ENCODE data around the gene SLC6A16. TPM values are rescaled to one million over a fixed set of nuclear protein-coding genes. Genes with fewer than 3 reads are reported as not detected.
"Not testable (repeated sequence)": the region's sequence is repeated elsewhere in the genome, so short reads cannot be mapped to it uniquely, and the experiment has no call there.

The SLC6A16 gene
- total RNA-seq, 1 donor from 2014 or later, result 19.3 TPM

DNA sequence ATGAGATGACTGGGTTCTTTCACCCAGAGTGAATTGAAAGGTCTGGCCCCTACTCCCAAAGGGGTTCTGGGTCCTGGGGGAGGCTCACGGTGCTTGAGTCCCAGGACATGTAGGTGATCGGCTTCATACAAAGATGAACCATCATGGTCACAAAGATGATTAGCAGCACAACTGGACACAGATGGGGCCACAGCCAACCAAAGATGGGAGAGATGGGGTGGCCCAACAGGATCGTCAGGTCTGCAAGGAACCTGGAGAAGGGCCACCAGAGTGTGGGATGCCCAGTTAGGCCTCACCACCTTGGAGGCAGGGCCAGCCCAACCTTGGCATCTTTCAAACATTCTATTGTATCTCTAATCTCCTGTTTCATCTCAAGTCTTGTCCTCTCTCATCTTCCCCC lies 34.5 kb downstream of the SLC6A16 start:
- DNase-seq, result no peak
- Mint-ChIP-seq H3K36me3 (ENCODE audit: low read depth) (peaks cover 5% of the 10 kb centered on the region), H3K4me3 (no peak overlapping the region), H3K4me1 (no peaks in the 10 kb centered on the region), H3K27ac (no peak overlapping the region), H3K27me3 (no peaks in the 10 kb centered on the region), H3K9me3 (peaks cover 2% of the 10 kb centered on the region)
- TF ChIP-seq, protein P1, sequence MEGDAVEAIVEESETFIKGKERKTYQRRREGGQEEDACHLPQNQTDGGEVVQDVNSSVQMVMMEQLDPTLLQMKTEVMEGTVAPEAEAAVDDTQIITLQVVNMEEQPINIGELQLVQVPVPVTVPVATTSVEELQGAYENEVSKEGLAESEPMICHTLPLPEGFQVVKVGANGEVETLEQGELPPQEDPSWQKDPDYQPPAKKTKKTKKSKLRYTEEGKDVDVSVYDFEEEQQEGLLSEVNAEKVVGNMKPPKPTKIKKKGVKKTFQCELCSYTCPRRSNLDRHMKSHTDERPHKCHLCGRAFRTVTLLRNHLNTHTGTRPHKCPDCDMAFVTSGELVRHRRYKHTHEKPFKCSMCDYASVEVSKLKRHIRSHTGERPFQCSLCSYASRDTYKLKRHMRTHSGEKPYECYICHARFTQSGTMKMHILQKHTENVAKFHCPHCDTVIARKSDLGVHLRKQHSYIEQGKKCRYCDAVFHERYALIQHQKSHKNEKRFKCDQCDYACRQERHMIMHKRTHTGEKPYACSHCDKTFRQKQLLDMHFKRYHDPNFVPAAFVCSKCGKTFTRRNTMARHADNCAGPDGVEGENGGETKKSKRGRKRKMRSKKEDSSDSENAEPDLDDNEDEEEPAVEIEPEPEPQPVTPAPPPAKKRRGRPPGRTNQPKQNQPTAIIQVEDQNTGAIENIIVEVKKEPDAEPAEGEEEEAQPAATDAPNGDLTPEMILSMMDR (IDR thresholded peaks at IDR 0.05), result no peak
- ChIA-PET CTCF (no interaction called here), POLR2A (no interaction called here)
- intact Hi-C loops (cut with micrococcal nuclease), result no loop called here
- ATAC-seq (ENCODE audit: low read depth), result no peak

GRCh38 chr19:49289286-49289685 lies 35.7 kb downstream of the SLC6A16 start:
- H3K27me3 Mint-ChIP-seq; H3K4me1 Mint-ChIP-seq; intact Hi-C loops (cut with micrococcal nuclease); H3K36me3 Mint-ChIP-seq (ENCODE audit: low read depth); ATAC-seq (ENCODE audit: low read depth); H3K9me3 Mint-ChIP-seq; H3K27ac Mint-ChIP-seq; H3K4me3 Mint-ChIP-seq; DNase-seq: not testable (repeated sequence)
- ChIA-PET CTCF (interaction anchor here (0.6 to 1.4 kb wide), 4 partner anchors 12 to 196 kb away, joined by 3 to 5 read pairs (median 4); no protein-coding TSS in a partner anchor), POLR2A (interaction anchor here (1.5 to 1.6 kb wide), 2 partner anchors 51 to 181 kb away, joined by 3 to 5 read pairs; no protein-coding TSS in a partner anchor)

GRCh38 chr19:49288205-49288604 lies 36.8 kb downstream of the SLC6A16 start:
- not testable (repeated sequence) for H3K27me3 Mint-ChIP-seq; ATAC-seq (ENCODE audit: low read depth)

DNA sequence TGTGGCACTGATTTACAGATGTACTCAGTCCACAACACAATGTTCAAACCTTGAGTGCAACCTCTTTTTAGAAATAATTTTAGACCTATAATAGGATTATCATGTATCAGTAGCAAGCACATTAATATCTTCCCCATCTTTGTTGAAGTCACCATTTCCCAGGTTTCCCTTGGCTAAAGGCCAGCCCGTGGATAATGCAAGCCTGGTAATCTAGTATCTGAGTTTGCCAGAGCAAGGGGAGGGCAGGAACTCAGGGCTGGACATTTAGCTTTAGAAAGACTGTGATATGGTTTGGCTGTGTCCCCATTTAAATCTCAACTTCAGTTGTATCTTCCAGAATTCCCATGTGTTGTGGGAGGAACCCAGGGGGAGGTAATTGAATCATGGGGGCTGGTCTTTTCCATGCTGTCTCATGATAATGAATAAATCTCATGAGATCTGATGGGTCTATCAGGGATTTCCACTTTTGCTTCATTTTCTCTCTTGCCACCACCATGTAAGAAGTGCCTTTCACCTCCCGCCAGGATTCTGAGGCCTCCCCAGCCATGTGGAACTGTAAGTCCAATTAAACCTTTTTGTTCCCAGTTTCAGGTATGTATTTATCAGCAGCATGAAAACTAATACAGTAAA lies 37.7 kb downstream of the SLC6A16 start:
- peaks cover 4% of the 10 kb centered on the region for H3K27me3 Mint-ChIP-seq
- no peaks in the 10 kb centered on the region for H3K36me3 Mint-ChIP-seq (ENCODE audit: low read depth)
- H3K4me1 Mint-ChIP-seq, result no peaks in the 10 kb centered on the region
- intact Hi-C loops (cut with micrococcal nuclease), result no loop called here
- ChIA-PET POLR2A (no interaction called here), CTCF (no interaction called here)
- DNase-seq (no peak), ATAC-seq (ENCODE audit: low read depth) (no peak)
- peaks cover 2% of the 10 kb centered on the region for H3K9me3 Mint-ChIP-seq
- no peak overlapping the region for H3K27ac Mint-ChIP-seq
- TF ChIP-seq, protein P1 (IDR thresholded peaks at IDR 0.05), result no peak
- H3K4me3 Mint-ChIP-seq, result no peak overlapping the region

More at GRCh38 chr19:49288205-49288604, 36.8 kb downstream of the SLC6A16 start:
- H3K4me1 Mint-ChIP-seq; H3K9me3 Mint-ChIP-seq; H3K27ac Mint-ChIP-seq; H3K4me3 Mint-ChIP-seq; H3K36me3 Mint-ChIP-seq (ENCODE audit: low read depth); DNase-seq; intact Hi-C loops (cut with micrococcal nuclease): not testable (repeated sequence)
- CTCF ChIA-PET, result interaction anchor here (1.2 to 1.4 kb wide), 2 partner anchors 13 to 155 kb away, joined by 5 read pairs; no protein-coding TSS in a partner anchor
- POLR2A ChIA-PET, result interaction anchor here (0.7 to 1.6 kb wide), 3 partner anchors 52 to 967 kb away, joined by 3 to 5 read pairs (median 4); no protein-coding TSS in a partner anchor

DNA sequence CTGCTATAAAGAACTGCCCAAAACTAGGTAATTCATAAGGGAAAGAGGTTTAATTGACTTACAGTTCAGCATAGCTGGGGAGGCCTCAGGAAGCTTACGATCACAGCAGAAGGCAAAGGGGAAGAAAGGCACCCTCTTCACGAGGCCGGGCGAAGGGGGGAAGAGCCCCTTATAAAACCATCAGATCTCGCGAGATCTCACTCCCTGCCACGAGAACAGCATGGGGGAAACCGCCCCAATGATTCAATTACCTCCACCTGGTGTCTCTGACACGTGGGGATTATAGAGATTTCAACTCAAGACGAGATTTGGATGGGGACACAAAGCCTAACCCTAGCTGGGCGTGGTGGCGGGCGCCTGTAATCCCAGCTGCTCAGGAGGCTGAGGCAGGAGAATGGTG lies 42.8 kb downstream of the SLC6A16 start:
- ATAC-seq (ENCODE audit: low read depth) (no peak), DNase-seq (no peak)
- TF ChIP-seq, protein P1 (IDR thresholded peaks at IDR 0.05), result no peak
- ChIA-PET POLR2A (interaction anchor here (1.4 kb wide), 1 partner anchor 52 kb away, joined by 4 read pairs; no protein-coding TSS in a partner anchor), CTCF (no interaction called here)
- Mint-ChIP-seq H3K36me3 (ENCODE audit: low read depth) (no peaks in the 10 kb centered on the region), H3K27me3 (peaks cover 10% of the 10 kb centered on the region), H3K4me1 (no peaks in the 10 kb centered on the region), H3K4me3 (no peak overlapping the region), H3K27ac (no peak overlapping the region), H3K9me3 (no peaks in the 10 kb centered on the region)
- intact Hi-C loops (cut with micrococcal nuclease), result no loop called here

DNA sequence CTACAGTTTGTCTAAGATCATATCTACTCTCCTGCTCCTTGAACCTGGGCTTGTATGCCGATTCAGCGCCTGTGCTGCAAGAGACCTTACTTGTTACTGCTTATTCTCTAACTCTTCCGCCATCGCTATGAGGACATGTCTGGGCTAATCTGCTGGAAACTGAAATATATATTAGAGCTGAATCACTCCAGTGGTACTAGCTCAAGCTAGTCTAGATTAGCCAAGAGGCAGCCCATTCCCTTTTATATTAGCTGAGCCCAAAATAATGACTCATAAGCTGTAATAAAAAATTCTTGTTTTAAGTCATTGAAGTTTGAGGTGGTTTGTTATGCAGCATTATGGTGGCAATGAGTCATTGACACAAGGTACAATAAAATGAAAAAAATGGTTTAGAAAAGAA lies 52.8 kb downstream of the SLC6A16 start:
- CTCF ChIA-PET, result no interaction called here
- TF ChIP-seq, protein P1 (IDR thresholded peaks at IDR 0.05), result no peak
- DNase-seq, result no peak
- no peak overlapping the region for H3K4me3 Mint-ChIP-seq
- H3K27ac Mint-ChIP-seq, result no peak overlapping the region
- no peaks in the 10 kb centered on the region for H3K4me1 Mint-ChIP-seq
- H3K9me3 Mint-ChIP-seq, result peaks cover 4% of the 10 kb centered on the region
- POLR2A ChIA-PET, result interaction anchor here (0.5 to 1.1 kb wide), 4 partner anchors 29 to 114 kb away, joined by 3 to 5 read pairs (median 4); no protein-coding TSS in a partner anchor
- intact Hi-C loops (cut with micrococcal nuclease), result no loop called here
- ATAC-seq (ENCODE audit: low read depth), result no peak
- H3K36me3 Mint-ChIP-seq (ENCODE audit: low read depth), result no peaks in the 10 kb centered on the region
- peaks cover 11% of the 10 kb centered on the region for H3K27me3 Mint-ChIP-seq
